ENCODE data around the gene NPNT. TPM values are rescaled to one million over a fixed set of nuclear protein-coding genes. Genes with fewer than 3 reads are reported as not detected.

Gene NPNT
- total RNA-seq, 1 experiment from 2014 or later: not detected

Other genes starting within 250 kb of the NPNT start
- gene INTS12, start 186.8 kb upstream of the NPNT start, total RNA-seq (2014; rRNA removed; shearing (Covaris generic)): 7.1 and 11.0 TPM in 2 replicates
- 7.1 and 11.3 TPM in 2 replicates for gene GSTCD, start 186.7 kb upstream of the NPNT start, total RNA-seq (2014; rRNA removed; shearing (Covaris generic))

All from Daoy (cell line).